Osteocyte (in vitro differentiated cells): ENCODE results near the gene BPIFB3. TPM values are rescaled to one million over a fixed set of nuclear protein-coding genes. Genes with fewer than 3 reads are reported as not detected.

Source experiments
- DNase-seq: peaks from one replicate; pipeline ENCODE4 v3.0.0; 2021; ENCODE audit warnings: mixed read lengths; ENCODE audit not compliant: unreplicated experiment; ENCODE audit errors: extremely low spot score
- H3K27ac Mint-ChIP-seq: one replicate; pipeline ENCODE4 v1.8.0; 2021; ENCODE audit warnings: mild to moderate bottlenecking, mixed read lengths; ENCODE audit not compliant: unreplicated experiment
- H3K27me3 Mint-ChIP-seq: one replicate; pipeline ENCODE4 v1.8.0; 2021; ENCODE audit warnings: mixed read lengths; ENCODE audit not compliant: unreplicated experiment
- H3K36me3 Mint-ChIP-seq: one replicate; pipeline ENCODE4 v1.8.0; 2021; ENCODE audit warnings: mixed read lengths; ENCODE audit not compliant: unreplicated experiment
- H3K4me1 Mint-ChIP-seq: one replicate; pipeline ENCODE4 v1.8.0; 2021; ENCODE audit warnings: mixed read lengths; ENCODE audit not compliant: unreplicated experiment
- H3K4me3 Mint-ChIP-seq: one replicate; pipeline ENCODE4 v1.8.0; 2021; ENCODE audit warnings: mild to moderate bottlenecking, moderate library complexity, mixed read lengths; ENCODE audit not compliant: unreplicated experiment
- H3K9me3 Mint-ChIP-seq: one replicate; pipeline ENCODE4 v1.8.0; 2021; ENCODE audit warnings: mixed read lengths; ENCODE audit not compliant: unreplicated experiment
- total RNA-seq: library from RNA; stranded (reverse); gene quantifications from 2 replicates; pipeline ENCODE4 v1.2.1, GENCODE V29; 2021
- TF ChIP-seq, protein P1 (sequence below): fragments of 200-600 bp; sonication (generic); IDR thresholded peaks from 2 replicates; pipeline ENCODE4 v1.5.0; 2021; ENCODE audit warnings: antibody characterized with exemption, mild to moderate bottlenecking, moderate library complexity

BPIFB3 gene
- total RNA-seq, 1 donor from 2014 or later, result not detected

DNA sequence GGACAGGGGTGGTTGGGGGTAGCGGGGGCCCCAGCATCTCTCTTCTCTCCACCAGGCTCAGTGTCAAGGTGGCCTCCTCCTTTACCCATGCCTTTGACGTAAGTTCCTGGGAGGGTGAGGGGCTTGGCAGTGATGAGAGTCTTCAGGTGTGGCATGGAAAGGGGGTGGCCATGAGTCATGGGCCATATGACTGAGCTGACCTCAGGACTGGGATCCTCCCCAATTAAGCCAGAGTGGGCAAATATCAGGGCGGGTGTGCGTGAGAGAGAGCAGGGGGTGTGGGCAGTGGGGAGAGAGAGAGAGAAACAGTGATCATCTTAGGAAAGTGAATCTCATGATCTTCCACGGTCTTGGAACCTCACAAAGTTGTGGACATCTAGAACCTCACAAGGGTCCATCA lies 17.5 kb downstream of the BPIFB3 start:
- Mint-ChIP-seq H3K27ac (no peak overlapping the region), H3K27me3 (peaks cover 6% of the 10 kb centered on the region), H3K4me1 (no peaks in the 10 kb centered on the region), H3K36me3 (no peaks in the 10 kb centered on the region), H3K4me3 (no peak overlapping the region), H3K9me3 (no peaks in the 10 kb centered on the region)
- TF ChIP-seq, protein P1, sequence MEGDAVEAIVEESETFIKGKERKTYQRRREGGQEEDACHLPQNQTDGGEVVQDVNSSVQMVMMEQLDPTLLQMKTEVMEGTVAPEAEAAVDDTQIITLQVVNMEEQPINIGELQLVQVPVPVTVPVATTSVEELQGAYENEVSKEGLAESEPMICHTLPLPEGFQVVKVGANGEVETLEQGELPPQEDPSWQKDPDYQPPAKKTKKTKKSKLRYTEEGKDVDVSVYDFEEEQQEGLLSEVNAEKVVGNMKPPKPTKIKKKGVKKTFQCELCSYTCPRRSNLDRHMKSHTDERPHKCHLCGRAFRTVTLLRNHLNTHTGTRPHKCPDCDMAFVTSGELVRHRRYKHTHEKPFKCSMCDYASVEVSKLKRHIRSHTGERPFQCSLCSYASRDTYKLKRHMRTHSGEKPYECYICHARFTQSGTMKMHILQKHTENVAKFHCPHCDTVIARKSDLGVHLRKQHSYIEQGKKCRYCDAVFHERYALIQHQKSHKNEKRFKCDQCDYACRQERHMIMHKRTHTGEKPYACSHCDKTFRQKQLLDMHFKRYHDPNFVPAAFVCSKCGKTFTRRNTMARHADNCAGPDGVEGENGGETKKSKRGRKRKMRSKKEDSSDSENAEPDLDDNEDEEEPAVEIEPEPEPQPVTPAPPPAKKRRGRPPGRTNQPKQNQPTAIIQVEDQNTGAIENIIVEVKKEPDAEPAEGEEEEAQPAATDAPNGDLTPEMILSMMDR, result no peak
- DNase-seq, result no peak

DNA sequence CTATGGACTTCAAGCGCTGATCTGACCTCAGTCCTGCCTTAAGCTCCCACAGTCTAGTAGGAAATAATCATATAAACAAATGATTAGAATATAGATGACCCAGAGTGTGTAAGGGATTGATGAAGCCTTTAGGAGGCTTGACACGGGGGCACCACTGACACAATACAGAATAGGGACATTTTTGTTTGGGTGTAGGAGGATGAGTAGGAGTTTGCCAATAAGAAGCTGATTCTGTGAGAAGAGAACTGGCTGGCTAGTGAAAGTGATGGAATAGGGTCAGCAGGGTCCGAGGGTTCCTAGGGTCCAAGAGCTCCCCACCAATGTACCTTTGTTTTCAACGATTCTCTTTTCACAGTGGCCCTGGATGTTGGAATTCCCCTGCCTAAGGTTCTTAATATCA lies 18.7 kb downstream of the BPIFB3 start:
- TF ChIP-seq, protein P1, result no peak
- Mint-ChIP-seq H3K27ac (no peak overlapping the region), H3K4me3 (no peak overlapping the region), H3K27me3 (no peaks in the 10 kb centered on the region), H3K4me1 (no peaks in the 10 kb centered on the region), H3K9me3 (no peaks in the 10 kb centered on the region), H3K36me3 (no peaks in the 10 kb centered on the region)
- no peak for DNase-seq

DNA sequence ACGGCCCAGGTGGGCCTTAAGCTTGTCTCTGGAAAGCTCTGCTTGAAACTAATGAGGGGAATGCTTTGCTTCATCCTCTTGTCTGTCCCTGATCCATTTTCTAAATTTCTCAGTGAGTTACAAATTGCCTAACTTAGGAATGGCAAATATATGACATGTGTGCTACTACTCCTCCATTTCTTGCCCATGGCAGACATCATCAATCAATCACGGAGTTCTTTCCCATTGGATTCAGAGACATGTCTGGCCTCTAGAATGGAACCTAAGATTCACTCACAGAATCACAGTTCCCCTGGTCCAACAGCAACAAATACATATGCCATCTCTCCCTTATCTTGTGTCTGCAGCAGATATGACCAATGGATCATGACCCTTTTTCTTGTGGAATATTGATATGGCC lies 19.1 kb downstream of the BPIFB3 start:
- H3K9me3 Mint-ChIP-seq, result no peaks in the 10 kb centered on the region
- DNase-seq, result no peak
- H3K4me3 Mint-ChIP-seq, result no peak overlapping the region
- H3K27me3 Mint-ChIP-seq, result no peaks in the 10 kb centered on the region
- TF ChIP-seq, protein P1, result no peak
- no peaks in the 10 kb centered on the region for H3K4me1 Mint-ChIP-seq
- no peak overlapping the region for H3K27ac Mint-ChIP-seq
- H3K36me3 Mint-ChIP-seq, result no peaks in the 10 kb centered on the region

DNA sequence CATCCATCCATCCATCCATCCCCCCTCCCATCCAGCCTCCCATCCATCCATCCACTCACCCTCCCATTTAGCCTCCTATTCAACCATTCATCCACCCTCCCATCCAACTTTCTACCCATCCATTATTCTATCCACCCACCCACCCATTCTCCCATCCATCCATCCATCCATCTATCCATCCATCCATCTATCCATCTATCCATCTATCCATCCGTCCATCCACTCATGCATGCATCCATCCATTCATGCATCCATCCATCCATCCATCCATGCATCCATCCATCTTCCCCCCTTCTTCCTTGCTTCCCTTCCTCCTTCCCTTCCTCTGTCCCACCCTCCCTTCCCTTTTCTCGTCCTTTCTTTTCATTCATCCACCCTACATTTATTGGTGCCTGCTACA lies 21.0 kb downstream of the BPIFB3 start:
- Mint-ChIP-seq H3K4me1 (no peaks in the 10 kb centered on the region), H3K27me3 (no peaks in the 10 kb centered on the region), H3K36me3 (no peaks in the 10 kb centered on the region), H3K9me3 (no peaks in the 10 kb centered on the region), H3K4me3 (no peak overlapping the region), H3K27ac (no peak overlapping the region)
- no peak for DNase-seq
- TF ChIP-seq, protein P1, result no peak

DNA sequence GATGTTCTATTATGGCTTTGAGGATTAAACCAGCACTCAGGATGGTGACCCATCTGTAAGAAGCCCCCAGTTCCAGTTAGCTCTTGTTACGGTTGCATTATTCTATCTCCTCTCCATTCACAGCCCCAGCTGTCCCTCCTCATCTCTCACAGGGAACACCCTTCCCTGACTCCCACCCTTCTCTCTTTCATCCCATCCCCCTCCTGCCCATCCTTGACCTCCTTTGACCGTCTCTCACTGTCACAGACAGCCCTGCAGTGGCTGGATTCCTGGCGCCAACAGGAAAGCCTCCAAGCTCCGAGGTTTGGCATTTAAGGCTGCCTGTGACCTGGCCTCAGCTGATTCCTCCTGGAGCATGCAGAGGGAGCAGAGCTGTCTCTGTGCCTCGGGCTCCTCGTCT lies 21.6 kb downstream of the BPIFB3 start:
- TF ChIP-seq, protein P1, result no peak

More for the DNA sequence above, 21.6 kb downstream of the BPIFB3 start:
- H3K36me3 Mint-ChIP-seq, result no peaks in the 10 kb centered on the region
- H3K9me3 Mint-ChIP-seq, result no peaks in the 10 kb centered on the region
- no peaks in the 10 kb centered on the region for H3K4me1 Mint-ChIP-seq
- H3K4me3 Mint-ChIP-seq, result no peak overlapping the region
- no peaks in the 10 kb centered on the region for H3K27me3 Mint-ChIP-seq
- no peak for DNase-seq
- H3K27ac Mint-ChIP-seq, result no peak overlapping the region
